Fibroblast of lung (primary cell): ENCODE data around the gene RAP2C. TPM values are rescaled to one million over a fixed set of nuclear protein-coding genes. Genes with fewer than 3 reads are reported as not detected.
A peak's percentile ranks its signal among the peaks of the same experiment; 100 is the strongest.

Experiments used
- DNase-seq, 2 donors: peaks; one replicate each; pipeline versions ENCODE4 v3.0.0 to v3.0.0-alpha.2; 2010; ENCODE audit warnings: low read depth in 2 of 2
- H2AFZ ChIP-seq: 2 replicates; pipeline ENCODE4 v1.5.1; 2012; ENCODE audit warnings: low read length, control low read depth, inconsistent platforms
- H3K27ac ChIP-seq: 2 replicates; pipeline ENCODE4 v1.5.1; 2011; ENCODE audit warnings: low read length, control low read depth; ENCODE audit not compliant: insufficient read depth
- H3K27me3 ChIP-seq: 2 replicates; pipeline ENCODE4 v1.5.1; 2011; ENCODE audit warnings: mild to moderate bottlenecking, low read length; ENCODE audit not compliant: control insufficient read depth, insufficient read depth
- H3K36me3 ChIP-seq: 2 replicates; pipeline ENCODE4 v1.5.1; 2011; ENCODE audit warnings: low read length; ENCODE audit not compliant: control insufficient read depth, insufficient read depth
- H3K4me1 ChIP-seq: 2 replicates; pipeline ENCODE4 v1.5.1; 2011; ENCODE audit warnings: low read length; ENCODE audit not compliant: control insufficient read depth, insufficient read depth; ENCODE audit errors: extremely low read depth
- H3K4me2 ChIP-seq: 2 replicates; pipeline ENCODE4 v1.5.1; 2011; ENCODE audit warnings: low read length, control low read depth; ENCODE audit not compliant: insufficient read depth; ENCODE audit errors: extremely low read depth
- H3K4me3 ChIP-seq, 4 experiments: fragments of 200-600 bp in 1 of 4; sonication (generic) in 1 of 4; replicated peaks in 1 of 4; 2 replicates each; pipeline ENCODE4 v1.5.1; 2011 to 2016; ENCODE audit warnings: low read length in 4 of 4, low read depth in 3 of 4, mild to moderate bottlenecking in 3 of 4, control low read depth in 2 of 4, inconsistent platforms in 1 of 4, mixed read lengths in 1 of 4; ENCODE audit not compliant: insufficient read depth in 1 of 4; ENCODE audit errors: control extremely low read depth in 1 of 4
- H3K79me2 ChIP-seq: 2 replicates; pipeline ENCODE4 v1.5.1; 2012; ENCODE audit warnings: mild to moderate bottlenecking, low read length, inconsistent platforms; ENCODE audit not compliant: control insufficient read depth, insufficient read depth
- H3K9ac ChIP-seq: 2 replicates; pipeline ENCODE4 v1.5.1; 2011; ENCODE audit warnings: mild to moderate bottlenecking, low read length, control low read depth; ENCODE audit not compliant: insufficient read depth
- H3K9me3 ChIP-seq: 2 replicates; pipeline ENCODE4 v1.5.1; 2012; ENCODE audit warnings: low read depth, low read length; ENCODE audit not compliant: control insufficient read depth, insufficient read depth
- H4K20me1 ChIP-seq: 2 replicates; pipeline ENCODE4 v1.5.1; 2011; ENCODE audit warnings: low read length; ENCODE audit not compliant: control insufficient read depth, insufficient read depth; ENCODE audit errors: extremely low read depth
- EZH2 ChIP-seq: IDR thresholded peaks from 2 replicates; pipeline ENCODE4 v1.5.1; 2012; ENCODE audit warnings: low read length, control low read depth, mild to moderate bottlenecking; ENCODE audit errors: missing control alignments
- polyA plus RNA-seq, 2 donors: library from polyadenylated mRNA; depleted of rRNA in 1 of 2; stranded (reverse) in 1 of 2; unstranded in 1 of 2; fragments of >200 nt; gene quantifications; 2 replicates each; pipeline ENCODE4 v1.2.1, GENCODE V29; 2011 to 2012; ENCODE audit warnings: missing spikeins in 1 of 2
- total RNA-seq: library from RNA; depleted of rRNA; stranded (reverse); fragments of >200 nt; gene quantifications from 2 replicates; pipeline ENCODE4 v1.2.1, GENCODE V29; 2014
- TF ChIP-seq, protein P1 (sequence below), 2 donors: IDR thresholded peaks in 1 of 2; conservative IDR thresholded peaks in 1 of 2; 1 replicate in 1 of 2; 2 replicates in 1 of 2; pipeline ENCODE4 v1.5.1; 2011 to 2012; ENCODE audit warnings: low read length in 2 of 2, control low read depth in 1 of 2, inconsistent platforms in 1 of 2, low read depth in 1 of 2, mild to moderate bottlenecking in 1 of 2

The RAP2C gene
- total and polyA plus RNA-seq, 2 donors (not counting 1 experiment from before 2014, with no cell fraction given), result 18.5 to 24.4 TPM

DNA sequence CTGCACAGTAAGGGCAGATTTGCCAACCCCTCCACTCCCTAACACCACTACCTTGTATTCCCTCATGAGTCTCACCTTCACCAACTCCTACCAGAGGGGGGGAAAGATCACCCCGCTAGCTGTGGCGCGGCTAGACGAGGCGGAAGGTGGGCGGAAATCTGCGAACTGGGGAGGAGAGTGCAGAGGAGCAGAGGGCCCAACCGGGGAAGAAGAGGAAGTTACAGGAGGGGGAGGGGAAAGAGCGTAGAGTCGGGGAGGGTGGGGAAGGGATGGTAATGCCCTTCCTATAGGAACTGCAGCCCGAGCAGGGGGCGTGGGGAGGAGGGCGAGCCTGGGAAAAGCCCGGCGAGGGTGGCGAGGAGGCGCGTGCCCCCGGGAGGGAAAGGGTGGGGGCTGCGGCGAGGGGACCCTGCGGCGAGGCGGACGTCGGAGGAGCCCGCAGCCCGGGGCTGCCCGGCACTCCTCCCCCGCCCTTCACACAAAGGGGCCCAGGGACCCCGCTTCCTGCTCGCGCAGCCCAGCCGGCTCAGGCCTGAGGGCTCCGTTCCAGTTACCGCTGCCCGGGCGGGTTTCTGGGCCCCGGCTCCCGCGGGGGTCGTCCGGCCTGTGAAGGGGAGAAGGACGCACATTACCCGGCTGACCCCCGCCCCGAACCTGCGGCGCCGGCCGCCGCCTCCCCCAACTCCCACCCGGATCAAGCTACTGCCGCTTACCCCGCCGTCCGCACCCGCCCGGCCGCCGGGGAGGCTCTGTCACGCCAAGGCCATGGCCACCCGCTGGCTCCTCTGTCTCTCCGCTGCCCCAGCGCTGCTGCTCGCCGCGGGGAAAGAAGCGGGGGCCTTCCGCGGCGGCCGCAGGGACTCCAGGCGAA, 1.8 kb downstream of the RAP2C start:
- H3K4me2 ChIP-seq, result no peak overlapping the region

DNA sequence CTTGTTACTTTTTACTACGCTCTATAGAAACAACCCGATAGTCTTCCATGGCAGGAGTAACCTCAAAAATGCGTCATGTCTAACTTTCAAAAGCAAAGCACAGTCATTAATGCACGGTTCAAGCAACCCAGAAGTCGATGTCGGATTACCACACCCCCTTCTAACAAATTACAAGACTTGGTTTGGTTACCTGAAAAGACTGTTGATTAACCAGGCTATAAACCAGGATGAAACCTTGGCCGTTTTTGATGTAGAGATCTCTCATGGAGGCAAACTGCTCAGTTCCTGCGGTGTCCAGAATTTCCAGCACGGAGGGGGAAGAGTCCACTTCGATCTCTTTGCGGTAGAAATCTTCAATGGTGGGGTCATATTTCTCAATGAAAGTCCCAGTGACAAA, 2.4 kb downstream of the RAP2C start:
- peak overlapping the region; percentile 81 for H3K9ac ChIP-seq
- peak overlapping the region; percentile 32 for H3K4me2 ChIP-seq
- H3K4me3 ChIP-seq, result peak overlapping the region; percentile 56 to 92 (median 72)
- H3K79me2 ChIP-seq, result peaks cover 20% of the 10 kb centered on the region
- no peaks in the 10 kb centered on the region for H3K27me3 ChIP-seq
- no peaks in the 10 kb centered on the region for H3K9me3 ChIP-seq
- H3K36me3 ChIP-seq, result no peaks in the 10 kb centered on the region
- no peaks in the 10 kb centered on the region for H3K4me1 ChIP-seq
- no peak for TF ChIP-seq EZH2
- TF ChIP-seq, protein P1, sequence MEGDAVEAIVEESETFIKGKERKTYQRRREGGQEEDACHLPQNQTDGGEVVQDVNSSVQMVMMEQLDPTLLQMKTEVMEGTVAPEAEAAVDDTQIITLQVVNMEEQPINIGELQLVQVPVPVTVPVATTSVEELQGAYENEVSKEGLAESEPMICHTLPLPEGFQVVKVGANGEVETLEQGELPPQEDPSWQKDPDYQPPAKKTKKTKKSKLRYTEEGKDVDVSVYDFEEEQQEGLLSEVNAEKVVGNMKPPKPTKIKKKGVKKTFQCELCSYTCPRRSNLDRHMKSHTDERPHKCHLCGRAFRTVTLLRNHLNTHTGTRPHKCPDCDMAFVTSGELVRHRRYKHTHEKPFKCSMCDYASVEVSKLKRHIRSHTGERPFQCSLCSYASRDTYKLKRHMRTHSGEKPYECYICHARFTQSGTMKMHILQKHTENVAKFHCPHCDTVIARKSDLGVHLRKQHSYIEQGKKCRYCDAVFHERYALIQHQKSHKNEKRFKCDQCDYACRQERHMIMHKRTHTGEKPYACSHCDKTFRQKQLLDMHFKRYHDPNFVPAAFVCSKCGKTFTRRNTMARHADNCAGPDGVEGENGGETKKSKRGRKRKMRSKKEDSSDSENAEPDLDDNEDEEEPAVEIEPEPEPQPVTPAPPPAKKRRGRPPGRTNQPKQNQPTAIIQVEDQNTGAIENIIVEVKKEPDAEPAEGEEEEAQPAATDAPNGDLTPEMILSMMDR (conservative IDR thresholded peaks at IDR 0.05 in 1 of 2, IDR thresholded peaks at IDR 0.05 in 1 of 2; ENCODE audit: low read depth in 1 of 2, low read length in 2 of 2), result no peak
- H3K27ac ChIP-seq, result peak overlapping the region; percentile 77
- no peaks in the 10 kb centered on the region for H4K20me1 ChIP-seq
- DNase-seq, result peak; percentile 41 to 47
- peak overlapping the region; percentile 29 for H2AFZ ChIP-seq

More for the DNA sequence above, 1.8 kb downstream of the RAP2C start:
- H4K20me1 ChIP-seq, result no peaks in the 10 kb centered on the region
- no peaks in the 10 kb centered on the region for H3K36me3 ChIP-seq
- DNase-seq, result peak; percentile 81 to 84
- TF ChIP-seq, protein P1 (conservative IDR thresholded peaks at IDR 0.05 in 1 of 2, IDR thresholded peaks at IDR 0.05 in 1 of 2; ENCODE audit: low read depth in 1 of 2, low read length in 2 of 2), result no peak
- no peak for TF ChIP-seq EZH2
- no peaks in the 10 kb centered on the region for H3K9me3 ChIP-seq
- H3K9ac ChIP-seq, result peak overlapping the region; percentile 81
- peak overlapping the region; percentile 77 for H3K27ac ChIP-seq
- peaks cover 20% of the 10 kb centered on the region for H3K79me2 ChIP-seq
- peak overlapping the region; percentile 56 to 92 (median 72) for H3K4me3 ChIP-seq
- peak overlapping the region; percentile 29 for H2AFZ ChIP-seq
- no peaks in the 10 kb centered on the region for H3K27me3 ChIP-seq
- H3K4me1 ChIP-seq, result no peaks in the 10 kb centered on the region

DNA sequence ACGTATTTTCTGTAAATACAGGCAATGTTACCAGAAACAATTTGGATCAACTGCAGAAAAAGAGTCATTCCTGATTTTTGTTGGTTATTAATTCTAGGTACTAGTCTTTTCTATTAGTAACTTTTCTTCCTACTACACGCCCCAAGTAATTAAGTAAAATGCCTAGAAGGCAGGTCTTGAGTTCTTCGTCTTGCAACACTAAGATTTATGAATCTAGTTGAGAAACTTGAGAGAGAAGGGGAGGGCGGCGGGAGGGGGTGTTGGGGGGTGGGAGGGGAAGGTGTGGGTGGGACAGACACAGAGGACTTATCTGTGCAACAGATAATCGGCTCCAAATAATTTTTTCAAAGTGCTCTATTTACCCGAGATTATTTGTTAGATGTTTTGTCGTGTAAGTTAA, 3.0 kb downstream of the RAP2C start:
- H4K20me1 ChIP-seq, result no peaks in the 10 kb centered on the region
- DNase-seq, result peak; percentile 6 to 31
- no peak overlapping the region for H3K9ac ChIP-seq
- H3K4me1 ChIP-seq, result no peaks in the 10 kb centered on the region
- TF ChIP-seq, protein P1 (conservative IDR thresholded peaks at IDR 0.05 in 1 of 2, IDR thresholded peaks at IDR 0.05 in 1 of 2; ENCODE audit: low read depth in 1 of 2, low read length in 2 of 2), result no peak
- TF ChIP-seq EZH2, result no peak
- peak overlapping the region; percentile 77 for H3K27ac ChIP-seq
- H3K9me3 ChIP-seq, result no peaks in the 10 kb centered on the region
- H3K4me2 ChIP-seq, result peak overlapping the region; percentile 51
- no peak overlapping the region for H2AFZ ChIP-seq
- H3K36me3 ChIP-seq, result no peaks in the 10 kb centered on the region
- peak overlapping the region; percentile 45 to 92 (median 65) for H3K4me3 ChIP-seq
- H3K27me3 ChIP-seq, result no peaks in the 10 kb centered on the region
- H3K79me2 ChIP-seq, result peaks cover 20% of the 10 kb centered on the region
